IMR-90 (cell line): ENCODE data around the gene PTPRG. TPM values are rescaled to one million over a fixed set of nuclear protein-coding genes. Genes with fewer than 3 reads are reported as not detected.
A peak's percentile ranks its signal among the peaks of the same experiment; 100 is the strongest.

Experiments used
- ATAC-seq: fragments of 200-7000 bp; cut with Tn5 transposase; 2 replicates; pipeline ENCODE4 v1.9.1; 2020; ENCODE audit warnings: low read depth, mild to moderate bottlenecking, moderate library complexity
- BruUV-seq: library from RNA; stranded (reverse); fragments of 400-500 nt; replicated peaks from 2 replicates; lab custom pipeline; 2021; lab: Mats Ljungman, UMichigan
- CTCF ChIA-PET: fragments of 300-600 bp; formaldehyde crosslinking; extraction: SDS; loops from one replicate; lab custom pipeline; 2021; ENCODE audit warnings: antibody characterized with exemption; lab: Yijun Ruan, JAX
- POLR2A ChIA-PET: fragments of 300-600 bp; sonication (Branson Sonifier 250); formaldehyde crosslinking; loops from one replicate; lab custom pipeline; 2022; ENCODE audit warnings: antibody characterized with exemption; ENCODE audit not compliant: unreplicated experiment; lab: Charles Lee
- DNase-seq: peaks from one replicate; pipeline ENCODE4 v3.0.0; 2013
- H2AFZ ChIP-seq: replicated peaks from 2 replicates; pipeline ENCODE3; 2013; ENCODE audit warnings: low read length, mild to moderate bottlenecking; ENCODE audit not compliant: poor library complexity
- H2AK5ac ChIP-seq: 2 replicates; pipeline ENCODE4 v1.6.1; 2013; ENCODE audit warnings: low read depth, low read length, inconsistent platforms
- H2AK9ac ChIP-seq: replicated peaks from 2 replicates; pipeline ENCODE3; 2013; ENCODE audit warnings: mild to moderate bottlenecking, low read depth, low read length, moderate library complexity; ENCODE audit not compliant: poor library complexity
- H2BK120ac ChIP-seq: 2 replicates; pipeline ENCODE4 v1.6.1; 2013; ENCODE audit warnings: low read depth, low read length, inconsistent platforms
- H2BK15ac ChIP-seq: 3 replicates; pipeline ENCODE4 v1.6.1; 2013; ENCODE audit warnings: low read depth, low read length, inconsistent platforms
- H2BK20ac ChIP-seq: 2 replicates; pipeline ENCODE4 v1.6.1; 2013; ENCODE audit warnings: low read depth, mild to moderate bottlenecking, inconsistent platforms, low read length, moderate library complexity
- H2BK5ac ChIP-seq: 2 replicates; pipeline ENCODE4 v1.6.1; 2013; ENCODE audit warnings: mild to moderate bottlenecking, low read depth, low read length, inconsistent platforms; ENCODE audit not compliant: poor library complexity, severe bottlenecking
- H3K14ac ChIP-seq: replicated peaks from 2 replicates; pipeline ENCODE4 v1.6.1; 2013; ENCODE audit warnings: low read depth, low read length, inconsistent platforms
- H3K18ac ChIP-seq: 2 replicates; pipeline ENCODE4 v1.6.1; 2013; ENCODE audit warnings: low read depth, low read length, control low read depth
- H3K23ac ChIP-seq: 2 replicates; pipeline ENCODE4 v1.6.1; 2013; ENCODE audit warnings: low read depth, low read length, inconsistent platforms
- H3K27ac ChIP-seq: 2 replicates; pipeline ENCODE4 v1.5.1; 2013; ENCODE audit warnings: mild to moderate bottlenecking, control low read depth, low read length; ENCODE audit not compliant: insufficient read depth
- H3K27me3 ChIP-seq: 2 replicates; pipeline ENCODE4 v1.6.1; 2013; ENCODE audit warnings: low read length; ENCODE audit not compliant: control insufficient read depth, insufficient read depth
- H3K36me3 ChIP-seq: 2 replicates; pipeline ENCODE4 v1.6.1; 2013; ENCODE audit warnings: low read length, mixed read lengths; ENCODE audit not compliant: control insufficient read depth, insufficient read depth
- H3K4ac ChIP-seq: 2 replicates; pipeline ENCODE4 v1.6.1; 2013; ENCODE audit warnings: low read depth, low read length, inconsistent platforms
- H3K4me1 ChIP-seq: 2 replicates; pipeline ENCODE4 v1.6.1; 2013; ENCODE audit warnings: low read length, mixed read lengths; ENCODE audit not compliant: control insufficient read depth, insufficient read depth
- H3K4me2 ChIP-seq: 2 replicates; pipeline ENCODE4 v1.6.1; 2013; ENCODE audit warnings: low read depth, mild to moderate bottlenecking, control low read depth, low read length, moderate library complexity
- H3K4me3 ChIP-seq: 2 replicates; pipeline ENCODE4 v1.5.1; 2013; ENCODE audit warnings: low read depth, mild to moderate bottlenecking, control low read depth, low read length, moderate library complexity; ENCODE audit not compliant: insufficient read depth
- H3K56ac ChIP-seq: 2 replicates; pipeline ENCODE4 v1.6.1; 2013; ENCODE audit warnings: low read length, inconsistent platforms; ENCODE audit not compliant: insufficient read depth; ENCODE audit errors: extremely low read depth
- H3K79me1 ChIP-seq, 2 experiments: 2 replicates each; pipeline ENCODE4 v1.6.1; 2013; ENCODE audit warnings: low read length in 2 of 2, inconsistent platforms in 1 of 2, low read depth in 1 of 2
- H3K9ac ChIP-seq: 2 replicates; pipeline ENCODE4 v1.6.1; 2013; ENCODE audit warnings: low read depth, low read length, control low read depth
- H3K9me1 ChIP-seq: 2 replicates; pipeline ENCODE4 v1.6.1; 2013; ENCODE audit warnings: low read length, inconsistent platforms; ENCODE audit not compliant: insufficient read depth
- H3K9me3 ChIP-seq: 2 replicates; pipeline ENCODE4 v1.6.1; 2013; ENCODE audit warnings: low read length; ENCODE audit not compliant: control insufficient read depth, insufficient read depth
- H4K20me1 ChIP-seq: 2 replicates; pipeline ENCODE4 v1.6.1; 2013; ENCODE audit warnings: low read length, inconsistent platforms; ENCODE audit not compliant: insufficient read depth
- H4K5ac ChIP-seq: 2 replicates; pipeline ENCODE4 v1.6.1; 2013; ENCODE audit warnings: mild to moderate bottlenecking, low read depth, low read length, control low read depth
- H4K8ac ChIP-seq, 2 experiments: 2 replicates each; pipeline ENCODE4 v1.6.1; 2013; ENCODE audit warnings: low read depth in 2 of 2, low read length in 2 of 2, control low read depth in 1 of 2, inconsistent platforms in 1 of 2
- H4K91ac ChIP-seq: 2 replicates; pipeline ENCODE4 v1.6.1; 2013; ENCODE audit warnings: low read depth, low read length, inconsistent platforms; ENCODE audit not compliant: insufficient read depth
- BHLHE40 ChIP-seq: fragments of 150-350 bp; IDR thresholded peaks from 2 replicates; pipeline ENCODE4 v1.6.1; 2016; ENCODE audit warnings: mild to moderate bottlenecking, low read depth, low read length
- CEBPB ChIP-seq: IDR thresholded peaks from 2 replicates; pipeline ENCODE4 v1.6.1; 2012; ENCODE audit warnings: low read depth, low read length, improper control_type of control experiment
- MXI1 ChIP-seq: IDR thresholded peaks from 2 replicates; pipeline ENCODE4 v1.6.1; 2012; ENCODE audit warnings: low read depth, mild to moderate bottlenecking, low read length, moderate library complexity, borderline replicate concordance
- NFE2L2 ChIP-seq: fragments of 150-350 bp; IDR thresholded peaks from 2 replicates; pipeline ENCODE4 v1.6.1; 2016; ENCODE audit warnings: low read depth, mild to moderate bottlenecking, low read length
- RFX5 ChIP-seq: IDR thresholded peaks from 2 replicates; pipeline ENCODE4 v1.8.0; 2012; ENCODE audit warnings: low read depth, mild to moderate bottlenecking, low read length, moderate library complexity
- USF2 ChIP-seq: fragments of 150-350 bp; IDR thresholded peaks from 2 replicates; pipeline ENCODE4 v1.6.1; 2017; ENCODE audit warnings: mild to moderate bottlenecking, antibody characterized with exemption, low read length, low read depth
- dilution Hi-C: fragments of 300-500 bp; cut with HindIII; formaldehyde crosslinking; loops from one replicate; pipeline ENCODE4 v1.14.3; 2018; ENCODE audit warnings: low sequenced_read_pairs; ENCODE audit not compliant: unreplicated experiment
- in situ Hi-C: fragments of 300-500 bp; cut with MboI; formaldehyde crosslinking; loops from 3 replicates; pipeline ENCODE4 v1.14.3; 2019; ENCODE audit warnings: low sequenced_read_pairs, inconsistent platforms, mixed read lengths
- intact Hi-C: fragments of 100-400 bp; cut with micrococcal nuclease; formaldehyde crosslinking; loops from 2 replicates; pipeline ENCODE4 v1.10.0; 2022
- polyA plus RNA-seq, 3 experiments: library from polyadenylated mRNA; depleted of rRNA; stranded (reverse); fragments of >200 nt; gene quantifications; 2 replicates each; pipeline ENCODE4 v1.2.3, GENCODE V29; 2012; ENCODE audit warnings: low replicate concordance in 1 of 3
- total RNA-seq: library from RNA; depleted of rRNA; stranded (reverse); fragments of >200 nt; gene quantifications from 2 replicates; pipeline ENCODE4 v1.2.3, GENCODE V29; 2012

PTPRG gene
- total and polyA plus RNA-seq, 2 of the 4 experiments (the other 2 are of a cell fraction): 7.7 to 31.0 TPM

GRCh38 chr3:62277986-62278385 is 716.6 kb downstream of the PTPRG start:
- Histone ChIP-seq H2AK5ac (no peak overlapping the region), H3K9me3 (no peaks in the 10 kb centered on the region), H3K18ac (no peak overlapping the region), H3K4me1 (no peaks in the 10 kb centered on the region), H3K79me1 (no peaks in the 10 kb centered on the region), H3K27me3 (no peaks in the 10 kb centered on the region), H3K4me2 (no peak overlapping the region), H2AFZ (no peak overlapping the region), H3K9me1 (no peaks in the 10 kb centered on the region), H3K14ac (no peak overlapping the region), H4K91ac (no peak overlapping the region), H2BK15ac (no peak overlapping the region), H3K9ac (no peak overlapping the region), H2BK120ac (no peak overlapping the region), H2BK20ac (no peak overlapping the region), H4K5ac (no peak overlapping the region), H3K23ac (no peak overlapping the region), H3K4me3 (no peak overlapping the region), H3K36me3 (peaks cover 6% of the 10 kb centered on the region; the same call in 1 of the 2 replicates), H3K56ac (no peak overlapping the region), H4K20me1 (no peaks in the 10 kb centered on the region), H2BK5ac (no peak overlapping the region), H4K8ac (no peak overlapping the region), H3K27ac (no peak overlapping the region), H3K4ac (no peak overlapping the region), H2AK9ac (no peak overlapping the region)
- CTCF ChIA-PET: no interaction called here
- POLR2A ChIA-PET: no interaction called here
- DNase-seq (peak; percentile 1), ATAC-seq (peak; percentile 40; the same call in 1 of the 2 replicates)
- in situ Hi-C loops (no loop called here), intact Hi-C loops (no loop called here), dilution Hi-C loops (no loop called here)
- no peak for TF ChIP-seq RFX5
- no peak for TF ChIP-seq NFE2L2
- TF ChIP-seq USF2: no peak
- TF ChIP-seq BHLHE40: no peak
- TF ChIP-seq MXI1: no peak
- TF ChIP-seq CEBPB: no peak
- no TSS peak for BruUV-seq
